ENCODE results near the gene NTRK3. TPM values are rescaled to one million over a fixed set of nuclear protein-coding genes. Genes with fewer than 3 reads are reported as not detected.
"Not testable (repeated sequence)": the region's sequence is repeated elsewhere in the genome, so short reads cannot be mapped to it uniquely, and the experiment has no call there.

NTRK3 gene
- total and polyA plus RNA-seq, 8 donors = 0.13 to 1.1 (median 0.60) TPM

DNA sequence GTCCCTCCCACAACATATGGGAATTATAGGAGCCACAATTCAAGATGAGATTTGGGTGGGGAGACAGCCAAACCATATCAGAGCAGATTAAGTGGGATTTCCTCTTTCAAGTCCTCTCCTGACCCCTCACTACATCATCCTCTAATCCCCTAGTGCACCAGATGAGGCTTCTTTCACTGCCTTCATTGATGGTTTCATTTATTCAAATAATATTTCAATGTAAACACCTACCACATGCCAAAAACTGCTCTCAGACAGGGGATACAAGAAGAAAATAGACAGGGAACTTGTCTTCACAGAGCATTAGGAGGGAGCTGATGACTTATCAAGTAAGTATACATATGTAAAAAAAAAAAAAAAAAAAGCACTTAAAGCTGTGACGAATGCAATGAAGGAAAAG lies 180.2 kb downstream of the NTRK3 start:
- FAIRE-seq = no peak
- WGBS, 2 donors = 39 to 74% methylated on average over 1 of the region's 1 CpG
- no peaks in the 10 kb centered on the region for H3K4me1 ChIP-seq

DNA sequence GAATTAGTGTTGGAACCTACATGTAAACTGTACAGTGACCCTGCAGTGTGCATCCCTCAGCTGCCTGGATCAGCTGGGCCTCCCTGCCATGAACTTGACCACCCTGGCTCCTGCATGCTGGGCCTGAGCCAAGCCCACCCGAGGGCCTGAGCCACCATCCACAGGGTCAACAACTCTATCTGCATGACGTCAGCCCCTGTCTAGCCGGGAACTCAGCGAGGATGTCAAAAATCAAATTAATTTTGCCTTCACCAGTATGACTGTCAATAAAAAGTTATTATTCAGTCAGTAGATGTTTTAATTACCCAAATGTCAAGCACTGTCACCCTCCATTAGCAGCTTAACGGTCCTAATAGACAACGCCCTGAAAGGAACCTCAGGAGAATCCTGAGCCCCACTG lies 181.4 kb downstream of the NTRK3 start:
- Histone ChIP-seq H3K36me3 (no peaks in the 10 kb centered on the region), H3K9me3 (no peaks in the 10 kb centered on the region), H3K4me1 (no peaks in the 10 kb centered on the region), H3K27me3 (no peaks in the 10 kb centered on the region), H3K4me3 (no peak overlapping the region), H3K27ac (no peak overlapping the region)
- 43 to 45% methylated on average over 6 of the region's 6 CpGs for WGBS, 2 donors
- FAIRE-seq (no peak), ATAC-seq (no peak), DNase-seq (no peak)
- TF ChIP-seq, protein P1, sequence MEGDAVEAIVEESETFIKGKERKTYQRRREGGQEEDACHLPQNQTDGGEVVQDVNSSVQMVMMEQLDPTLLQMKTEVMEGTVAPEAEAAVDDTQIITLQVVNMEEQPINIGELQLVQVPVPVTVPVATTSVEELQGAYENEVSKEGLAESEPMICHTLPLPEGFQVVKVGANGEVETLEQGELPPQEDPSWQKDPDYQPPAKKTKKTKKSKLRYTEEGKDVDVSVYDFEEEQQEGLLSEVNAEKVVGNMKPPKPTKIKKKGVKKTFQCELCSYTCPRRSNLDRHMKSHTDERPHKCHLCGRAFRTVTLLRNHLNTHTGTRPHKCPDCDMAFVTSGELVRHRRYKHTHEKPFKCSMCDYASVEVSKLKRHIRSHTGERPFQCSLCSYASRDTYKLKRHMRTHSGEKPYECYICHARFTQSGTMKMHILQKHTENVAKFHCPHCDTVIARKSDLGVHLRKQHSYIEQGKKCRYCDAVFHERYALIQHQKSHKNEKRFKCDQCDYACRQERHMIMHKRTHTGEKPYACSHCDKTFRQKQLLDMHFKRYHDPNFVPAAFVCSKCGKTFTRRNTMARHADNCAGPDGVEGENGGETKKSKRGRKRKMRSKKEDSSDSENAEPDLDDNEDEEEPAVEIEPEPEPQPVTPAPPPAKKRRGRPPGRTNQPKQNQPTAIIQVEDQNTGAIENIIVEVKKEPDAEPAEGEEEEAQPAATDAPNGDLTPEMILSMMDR (IDR thresholded peaks at IDR 0.05) = no peak
- intact Hi-C loops (cut with DNase I) = no loop called here

More for the DNA sequence above, 180.2 kb downstream of the NTRK3 start:
- H3K27me3 ChIP-seq = no peaks in the 10 kb centered on the region
- no peaks in the 10 kb centered on the region for H3K36me3 ChIP-seq
- no peak overlapping the region for H3K27ac ChIP-seq
- H3K4me3 ChIP-seq = no peak overlapping the region
- TF ChIP-seq, protein P1 (IDR thresholded peaks at IDR 0.05) = no peak
- H3K9me3 ChIP-seq = no peaks in the 10 kb centered on the region
- no peak for DNase-seq
- ATAC-seq = no peak
- intact Hi-C loops (cut with DNase I) = no loop called here

DNA sequence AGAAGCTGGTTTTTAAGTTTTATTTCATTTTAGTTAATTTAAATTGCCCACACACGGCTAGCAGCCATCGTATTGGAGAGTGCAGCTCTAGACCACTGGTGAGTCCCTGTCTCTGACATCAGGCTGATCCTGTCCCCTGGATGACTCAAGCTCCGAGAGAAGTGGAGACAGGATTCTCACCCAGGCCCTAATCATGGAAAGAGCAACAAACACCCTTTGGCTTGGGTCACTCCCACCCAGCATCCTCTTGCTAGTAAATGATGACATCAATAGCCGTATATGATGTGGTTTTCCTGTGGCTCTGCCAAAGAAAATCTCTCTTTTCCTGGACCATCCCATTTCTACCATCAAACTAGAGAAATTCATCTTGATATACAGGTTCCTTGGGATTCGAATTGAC lies 182.2 kb downstream of the NTRK3 start:
- TF ChIP-seq, protein P1 (IDR thresholded peaks at IDR 0.05) = no peak
- DNase-seq = no peak
- 64 to 74% methylated on average over 5 of the region's 5 CpGs for WGBS, 2 donors
- H3K9me3 ChIP-seq = no peaks in the 10 kb centered on the region
- H3K27me3 ChIP-seq = no peaks in the 10 kb centered on the region
- H3K27ac ChIP-seq = no peak overlapping the region
- no peak for FAIRE-seq
- H3K4me3 ChIP-seq = no peak overlapping the region
- no peak for ATAC-seq
- intact Hi-C loops (cut with DNase I) = no loop called here
- no peaks in the 10 kb centered on the region for H3K4me1 ChIP-seq
- no peaks in the 10 kb centered on the region for H3K36me3 ChIP-seq

DNA sequence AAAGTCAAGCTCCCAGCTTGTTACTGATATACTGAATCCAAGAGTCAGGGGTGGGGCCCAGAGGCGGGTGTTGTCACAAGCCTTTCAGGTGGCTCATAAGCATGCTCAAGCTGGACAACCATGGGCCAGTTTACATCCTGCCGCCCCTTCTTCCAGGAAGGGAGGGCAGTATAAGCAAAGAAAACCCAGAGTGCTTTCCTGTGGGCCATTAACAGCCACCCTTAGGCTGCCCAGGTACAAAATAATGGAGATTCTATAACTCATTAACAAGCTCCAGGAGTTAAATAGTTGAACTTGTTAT lies 183.2 kb downstream of the NTRK3 start:
- TF ChIP-seq, protein P1 (IDR thresholded peaks at IDR 0.05) = no peak
- Histone ChIP-seq H3K9me3 (no peaks in the 10 kb centered on the region), H3K4me3 (no peak overlapping the region), H3K27me3 (peaks cover 0 to under 1% (median 0%) of the 10 kb centered on the region in 4 donors), H3K4me1 (no peaks in the 10 kb centered on the region), H3K27ac (no peak overlapping the region), H3K36me3 (no peaks in the 10 kb centered on the region)
- ATAC-seq = no peak
- no peak for DNase-seq
- FAIRE-seq = no peak
- WGBS, 2 donors = 18 to 24% methylated on average over 2 of the region's 2 CpGs
- intact Hi-C loops (cut with DNase I) = no loop called here

DNA sequence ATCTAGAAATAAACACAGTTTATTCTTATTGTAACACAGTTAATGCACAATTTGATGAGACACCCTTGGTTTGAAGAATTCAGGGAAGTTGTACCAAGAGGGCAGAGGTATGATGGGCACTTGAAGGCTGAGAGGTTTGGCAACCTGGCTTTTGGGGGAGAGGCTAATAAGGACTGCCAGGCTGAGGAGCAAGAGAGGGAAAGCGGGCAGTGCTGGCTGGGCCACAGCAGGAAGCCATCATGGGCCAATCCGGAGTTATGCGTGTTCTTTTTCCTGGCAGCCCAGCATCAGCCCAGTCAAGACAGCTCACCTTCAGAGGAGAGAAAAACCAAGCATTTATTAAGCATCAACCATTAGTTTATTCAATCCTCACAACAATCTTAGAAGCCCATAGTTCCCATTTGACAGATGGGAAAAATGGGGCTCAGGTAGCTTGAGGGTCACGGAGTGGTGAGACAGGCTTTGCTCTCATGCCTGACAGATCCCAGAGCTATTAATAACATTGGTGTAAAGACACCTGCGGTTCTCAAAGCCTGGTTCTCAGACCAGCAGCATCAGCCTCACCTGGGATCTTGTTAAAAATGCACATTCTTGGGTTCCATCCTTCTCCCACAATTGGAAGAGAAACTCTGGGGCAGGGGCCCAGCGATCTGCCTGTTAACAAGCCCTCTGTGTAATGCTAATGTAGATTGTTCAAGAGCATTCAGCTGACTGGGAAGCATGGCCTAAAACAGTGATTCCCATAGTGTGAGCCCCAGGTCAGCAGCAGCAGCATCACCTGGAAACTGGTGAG lies 183.7 kb downstream of the NTRK3 start:
- 57 to 70% methylated on average over 6 of the region's 6 CpGs for WGBS, 2 donors
- ATAC-seq (no peak), DNase-seq (no peak), FAIRE-seq (no peak)
- Histone ChIP-seq H3K4me3 (no peak overlapping the region), H3K36me3 (no peaks in the 10 kb centered on the region), H3K27me3 (peaks cover 0 to 4% (median 0%) of the 10 kb centered on the region in 4 donors), H3K9me3 (no peaks in the 10 kb centered on the region), H3K4me1 (no peaks in the 10 kb centered on the region), H3K27ac (no peak overlapping the region)
- intact Hi-C loops (cut with DNase I) = no loop called here
- TF ChIP-seq, protein P1 (IDR thresholded peaks at IDR 0.05) = no peak

DNA sequence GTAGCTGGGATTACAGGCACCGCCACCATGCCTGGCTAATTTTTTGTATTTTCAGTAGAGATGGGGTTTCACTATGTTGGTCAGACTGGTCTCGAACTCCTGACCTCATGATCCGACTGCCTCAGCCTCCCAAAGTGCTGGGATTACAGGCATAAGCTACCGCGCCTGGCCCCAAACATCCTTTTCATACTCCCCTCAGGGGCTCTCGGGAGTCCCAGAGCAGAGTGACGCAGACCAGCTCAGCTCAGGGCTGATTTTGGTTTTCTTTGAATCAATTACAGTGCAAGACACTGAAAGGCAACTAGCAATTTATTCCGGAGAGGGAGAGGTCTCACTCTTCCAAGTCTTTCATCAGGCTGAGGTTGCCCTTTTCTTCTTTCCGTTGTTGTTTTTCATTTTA lies 184.4 kb downstream of the NTRK3 start:
- H3K27ac ChIP-seq; H3K4me1 ChIP-seq; H3K36me3 ChIP-seq; FAIRE-seq; DNase-seq; ATAC-seq; H3K27me3 ChIP-seq; H3K9me3 ChIP-seq; H3K4me3 ChIP-seq; intact Hi-C loops (cut with DNase I): not testable (repeated sequence)
- WGBS, 2 donors = 67 to 78% methylated on average over 9 of the region's 9 CpGs
